Pancreas (tissue), 10 donors: ENCODE data around the gene CDH4. TPM values are rescaled to one million over a fixed set of nuclear protein-coding genes. Genes with fewer than 3 reads are reported as not detected.
A peak's percentile ranks its signal among the peaks of the same experiment; 100 is the strongest.

Experiments
- ATAC-seq, 4 donors: fragments of 200-7000 bp; cut with Tn5 transposase; one replicate each; pipeline versions ENCODE4 v1.8.0 to v1.9.1; 2020; ENCODE audit warnings: mild to moderate bottlenecking in 4 of 4, moderate library complexity in 4 of 4
- DNase-seq, 6 donors: peaks; one replicate each; pipeline ENCODE4 v3.0.0-alpha.2; 2020
- FAIRE-seq: peaks from 2 replicates; lab custom pipeline; 2012; peaks lifted over from hg19 to GRCh38; lab: Jason Lieb, UNC
- H3K27ac ChIP-seq, 4 donors: fragments of 200-600 bp; sonication (generic); 1 replicate in 3 of 4; 2 replicates in 1 of 4; pipeline versions ENCODE4 v1.5.0 to v1.8.0; 2020
- H3K27me3 ChIP-seq, 4 donors: fragments of 200-600 bp; one replicate each; pipeline ENCODE4 v1.8.0; 2021
- H3K36me3 ChIP-seq, 3 donors: fragments of 200-600 bp; sonication (generic) in 1 of 3; one replicate each; pipeline versions ENCODE4 v1.5.0 to v1.8.0; 2020 to 2021
- H3K4me1 ChIP-seq, 3 donors: fragments of 200-600 bp; one replicate each; pipeline ENCODE4 v1.8.0; 2021
- H3K4me3 ChIP-seq, 4 donors: fragments of 200-600 bp; sonication (generic) in 2 of 4; one replicate each; pipeline versions ENCODE4 v1.5.0 to v1.8.0; 2020 to 2021
- H3K9me3 ChIP-seq, 4 donors: fragments of 200-600 bp; one replicate each; pipeline ENCODE4 v1.8.0; 2021
- CTCF ChIP-seq, 4 donors: fragments of 200-600 bp; sonication (generic) in 3 of 4; IDR thresholded peaks; one replicate each; pipeline versions ENCODE4 v1.5.0 to v1.8.0; 2021; ENCODE audit warnings: antibody characterized with exemption in 4 of 4
- WGBS, 2 donors: extraction: QIAGEN DNeasy Blood & Tissue Kit; methylation state at CpG; one replicate each; pipeline ENCODE4 v1.1.7; 2013; 5-methylcytosine and 5-hydroxymethylcytosine counted together
- intact Hi-C, 3 donors: fragments of 100-400 bp; cut with DNase I; formaldehyde crosslinking; loops; one replicate each; pipeline versions ENCODE4 v1.11.1 to v1.14.2; 2022
- polyA plus RNA-seq, 2 donors: library from polyadenylated mRNA; stranded (reverse); fragments of 200-250 nt; gene quantifications; one replicate each; pipeline ENCODE4 v1.2.3, GENCODE V29; 2013
- total RNA-seq, 6 donors: library from RNA; stranded (reverse); fragmentation: NEBNext Ultra II Directional in 4 of 6; extraction: Animal tissue kit (Norgen Biotek cat#: 25700) in 4 of 6; gene quantifications; one replicate each; pipeline versions ENCODE4 v1.2.1 to v1.2.4, GENCODE V29; 2021 to 2023
- donor health status: healthy with polysubstance abuse.
- donor health status: DM: no; HTN: no; CAD: no; lungs with moderate emphysema.
- donor health status: DM: no; HTN: no; CAD: no.
- donor health status: control.
- donor health status: control.
- donor health status: Bipolar disorder and iron deficiency.
- donor health status: DM: yes; HTN: yes; CAD: no.
- donor health status: DM: no; HTN: no; CAD: no.
- donor health status: DM: no; HTN: no; CAD: no.
- donor health status: DM: yes; HTN: yes; CAD: no.

The CDH4 gene
- total and polyA plus RNA-seq, 8 donors: 0.04 to 1.4 (median 0.27) TPM

GRCh38 chr20:61886721-61887595, 634.9 kb downstream of the CDH4 start:
- intact Hi-C loops: no loop called here
- TF ChIP-seq CTCF (IDR thresholded peaks at IDR 0.05): peak; percentile 46 to 63 (median 56)
- Histone ChIP-seq H3K27me3 (no peaks in the 10 kb centered on the region), H3K4me3 (no peak overlapping the region), H3K36me3 (no peaks in the 10 kb centered on the region), H3K9me3 (no peaks in the 10 kb centered on the region), H3K27ac (no peak overlapping the region), H3K4me1 (no peaks in the 10 kb centered on the region)
- peak in 3 of 4 donors; percentile 51 to 75 (median 70) for ATAC-seq
- DNase-seq: peak in 4 of 6 donors; percentile 11 to 56 (median 36)
- WGBS, 2 donors: 36 to 47% methylated on average over 21 of the region's 21 CpGs
- no peak for FAIRE-seq

GRCh38 chr20:61887596-61888093, 635.6 kb downstream of the CDH4 start:
- FAIRE-seq: no peak
- WGBS, 2 donors: 39 to 57% methylated on average over 13 of the region's 13 CpGs

GRCh38 chr20:61888101-61888865, 636.2 kb downstream of the CDH4 start:
- ATAC-seq (no peak), FAIRE-seq (no peak), DNase-seq (peak in 2 of 6 donors; percentile 20 to 62)
- no peaks in the 10 kb centered on the region for H3K9me3 ChIP-seq
- H3K4me1 ChIP-seq: no peaks in the 10 kb centered on the region
- H3K27ac ChIP-seq: no peak overlapping the region
- intact Hi-C loops: no loop called here
- no peaks in the 10 kb centered on the region for H3K36me3 ChIP-seq
- no peak overlapping the region for H3K4me3 ChIP-seq
- WGBS, 2 donors: 69 to 87% methylated on average over 19 of the region's 19 CpGs
- no peak for TF ChIP-seq CTCF (IDR thresholded peaks at IDR 0.05)
- no peaks in the 10 kb centered on the region for H3K27me3 ChIP-seq

More at GRCh38 chr20:61887596-61888093, 635.6 kb downstream of the CDH4 start:
- H3K9me3 ChIP-seq: no peaks in the 10 kb centered on the region
- TF ChIP-seq CTCF (IDR thresholded peaks at IDR 0.05): no peak
- H3K4me3 ChIP-seq: no peak overlapping the region
- H3K27ac ChIP-seq: no peak overlapping the region
- no peaks in the 10 kb centered on the region for H3K36me3 ChIP-seq
- no peaks in the 10 kb centered on the region for H3K27me3 ChIP-seq
- no peaks in the 10 kb centered on the region for H3K4me1 ChIP-seq
- DNase-seq (peak in 1 of 6 donors; percentile 14), ATAC-seq (no peak)
- intact Hi-C loops: no loop called here

- Histone ChIP-seq H3K36me3 (no peaks in the 10 kb centered on the region), H3K27me3 (no peaks in the 10 kb centered on the region), H3K27ac (no peak overlapping the region), H3K4me1 (no peaks in the 10 kb centered on the region), H3K4me3 (no peak overlapping the region), H3K9me3 (no peaks in the 10 kb centered on the region)
- intact Hi-C loops: loop anchor here in 1 of 3 donors (10.0 kb wide), 1 partner anchor 1835 kb away; no protein-coding TSS in a partner anchor
- FAIRE-seq: no peak
- 89 to 96% methylated on average over 1 of the region's 1 CpG for WGBS, 2 donors
- ATAC-seq: no peak
- no peak for TF ChIP-seq CTCF (IDR thresholded peaks at IDR 0.05)
- DNase-seq: no peak
Measured at GRCh38 chr20:61889659-61890058, 637.6 kb downstream of the CDH4 start.
